Heart left ventricle (tissue), 16 donors: ENCODE data around the gene EIF6. TPM values are rescaled to one million over a fixed set of nuclear protein-coding genes. Genes with fewer than 3 reads are reported as not detected.
"Not testable (repeated sequence)": the region's sequence is repeated elsewhere in the genome, so short reads cannot be mapped to it uniquely, and the experiment has no call there.

Experiments used
- ATAC-seq, 4 donors: fragments of 200-7000 bp; cut with Tn5 transposase; one replicate each; pipeline ENCODE4 v1.9.1; 2020 to 2022; ENCODE audit warnings: moderate library complexity in 4 of 4, mild to moderate bottlenecking in 3 of 4, moderate number of reproducible peaks in 1 of 4
- DNase-seq, 5 donors: peaks; one replicate each; pipeline ENCODE4 v3.0.0-alpha.2; 2020
- H3K27ac ChIP-seq, 12 donors: fragments of 200-600 bp; sonication (generic) in 4 of 12; one replicate each; pipeline versions ENCODE4 v1.5.0 to v1.8.0; 2016 to 2022; ENCODE audit warnings: mild to moderate bottlenecking in 2 of 12
- H3K27me3 ChIP-seq, 9 donors: fragments of 200-600 bp; sonication (generic) in 2 of 9; one replicate each; pipeline versions ENCODE4 v1.5.1 to v1.8.0; 2016 to 2022; ENCODE audit warnings: mild to moderate bottlenecking in 3 of 9
- H3K36me3 ChIP-seq, 9 donors: fragments of 200-600 bp; sonication (generic) in 2 of 9; one replicate each; pipeline versions ENCODE4 v1.5.0 to v1.8.0; 2018 to 2022; ENCODE audit warnings: mild to moderate bottlenecking in 2 of 9
- H3K4me1 ChIP-seq, 12 donors: fragments of 200-600 bp; sonication (generic) in 4 of 12; one replicate each; pipeline versions ENCODE4 v1.5.0 to v1.8.0; 2016 to 2022; ENCODE audit warnings: mild to moderate bottlenecking in 3 of 12
- H3K4me3 ChIP-seq, 12 donors: fragments of 200-600 bp; sonication (generic) in 4 of 12; one replicate each; pipeline versions ENCODE4 v1.5.0 to v1.8.0; 2017 to 2022; ENCODE audit warnings: mild to moderate bottlenecking in 9 of 12, moderate library complexity in 4 of 12
- H3K9me3 ChIP-seq, 12 donors: fragments of 200-600 bp; sonication (generic) in 4 of 12; one replicate each; pipeline versions ENCODE4 v1.5.0 to v1.8.0; 2016 to 2022; ENCODE audit warnings: mild to moderate bottlenecking in 1 of 12
- CTCF ChIP-seq, 12 donors: fragments of 200-600 bp; sonication (generic) in 4 of 12; IDR thresholded peaks; one replicate each; pipeline versions ENCODE4 v1.5.0 to v1.8.0; 2018 to 2022; ENCODE audit warnings: antibody characterized with exemption in 12 of 12, mild to moderate bottlenecking in 5 of 12
- POLR2A ChIP-seq, 2 donors: fragments of 450-650 bp; IDR thresholded peaks; one replicate each; pipeline ENCODE4 v1.6.1; 2017; ENCODE audit warnings: antibody characterized with exemption in 2 of 2, mild to moderate bottlenecking in 2 of 2, moderate library complexity in 2 of 2
- WGBS, 4 donors: extraction: QIAGEN DNeasy Blood & Tissue Kit in 2 of 4; methylation state at CpG; one replicate each; pipeline versions ENCODE4 v1.1.5 to v1.1.7; 2013 to 2018; 5-methylcytosine and 5-hydroxymethylcytosine counted together
- intact Hi-C, 10 donors: fragments of 100-400 bp; cut with DNase I; formaldehyde crosslinking; loops; one replicate each; pipeline versions ENCODE4 v1.11.1 to v1.14.2; 2022
- polyA plus RNA-seq, 2 donors: library from polyadenylated mRNA; stranded (reverse); fragments of 200-250 nt; gene quantifications; one replicate each; pipeline ENCODE4 v1.2.3, GENCODE V29; 2013
- total RNA-seq, 9 donors: library from RNA; depleted of rRNA in 2 of 9; stranded (reverse); fragments of >200 nt in 2 of 9; fragmentation: NEBNext Ultra II Directional in 3 of 9; extraction: Animal tissue kit (Norgen Biotek cat#: 25700) in 3 of 9; gene quantifications; one replicate each; pipeline versions ENCODE4 v1.1.0 to v1.2.4, GENCODE V29; 2016 to 2023
- donor health status: ischemic (EF 13 %, LVEDD 7.1; RV severe dilation, severe dysfunction).
- donor health status: healthy with polysubstance abuse.
- donor health status: DM: no; HTN: yes; CAD: no.
- donor health status: DM: no; HTN: no; CAD: no.
- donor health status: ischemic (EF 25% LVEDD 6.9; RV normal size, moderate dysfunction).
- donor health status: ischemic (EF 25% LVEDD 5.7; RV mildly dilated, moderate dysfunction).
- donor health status: healthy.
- donor health status: DM: yes; HTN: yes; CAD: no.
- donor health status: ischemic (EF 35%, LVEDD 5.7; RV mildly dilated, moderate dysfunction).
- donor health status: nonischemic (EF 11% LVEDD 7.7; RV severe dilation, severe dysfunction).
- donor health status: DM: yes; HTN: yes; CAD: no.
- donor health status: PGD.
- donor health status: ischemic (EF 29% LVEDD 5.4; RV normal size, mild dysfunction).
- donor health status: nonischemic (EF 23%, LVEDD 6.1; RV moderate dilation, normal function).

EIF6 gene
- total and polyA plus RNA-seq, 11 donors, result 27.5 to 150 (median 42.1) TPM

DNA sequence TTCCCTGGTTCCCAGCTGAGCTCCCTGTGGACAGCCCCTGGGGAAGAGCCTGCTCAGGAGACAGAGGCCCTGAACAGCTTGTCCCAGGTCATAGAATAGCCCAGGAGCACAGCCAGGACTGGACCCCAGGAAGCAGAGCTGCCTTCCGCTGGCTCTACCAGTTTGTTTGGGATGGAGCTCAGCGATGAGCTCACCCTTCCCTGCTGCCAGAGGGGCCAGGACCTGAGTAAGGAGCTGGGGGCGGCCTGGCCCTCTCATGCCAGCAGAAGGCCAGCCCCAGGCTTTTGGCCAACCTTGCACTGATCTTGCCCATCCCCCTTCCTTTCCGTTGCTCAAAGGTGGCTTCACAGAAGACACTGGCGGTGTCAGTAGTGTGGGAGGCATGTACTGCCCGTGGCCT, 24.1 kb downstream of the EIF6 start:
- no peak for TF ChIP-seq CTCF (IDR thresholded peaks at IDR 0.05)
- no peak for TF ChIP-seq POLR2A (IDR thresholded peaks at IDR 0.05)
- Histone ChIP-seq H3K27me3 (no peaks in the 10 kb centered on the region), H3K4me3 (no peak overlapping the region), H3K27ac (no peak overlapping the region), H3K36me3 (peaks cover 0 to 13% (median 0%) of the 10 kb centered on the region in 9 donors), H3K9me3 (no peaks in the 10 kb centered on the region), H3K4me1 (peaks cover 0 to 25% (median 10%) of the 10 kb centered on the region in 12 donors)
- intact Hi-C loops, result loop anchor here in 3 of 10 donors (10.0 kb wide), 2 partner anchors 116 to 166 kb away; partner anchors contain the start of genes EDEM2 (in 2 of the 3) and TRPC4AP (in 1 of the 3)
- no peak for ATAC-seq
- DNase-seq, result no peak
- 91 to 100% (median 95%) methylated on average over 2 to 6 of the region's 6 CpGs for WGBS, 4 donors

- no peak overlapping the region for H3K27ac ChIP-seq
- 23 to 45% (median 35%) methylated on average over 8 of the region's 8 CpGs for WGBS, 4 donors
- intact Hi-C loops, result no loop called here
- TF ChIP-seq CTCF (IDR thresholded peaks at IDR 0.05) (no peak), POLR2A (IDR thresholded peaks at IDR 0.05) (no peak)
- DNase-seq, result no peak
- H3K4me3 ChIP-seq, result no peak overlapping the region
- ATAC-seq, result peak in 1 of 4 donors; percentile 39
- H3K9me3 ChIP-seq, result no peaks in the 10 kb centered on the region
- no peaks in the 10 kb centered on the region for H3K36me3 ChIP-seq
- H3K4me1 ChIP-seq, result peaks cover 0 to 12% (median 5%) of the 10 kb centered on the region in 12 donors
- H3K27me3 ChIP-seq, result no peaks in the 10 kb centered on the region
These were observed 27.2 kb downstream of the EIF6 start for GRCh38 chr20:35257175-35257909.

GRCh38 chr20:35254448-35254999, 30.0 kb downstream of the EIF6 start:
- peaks cover 0 to 12% (median 5%) of the 10 kb centered on the region in 12 donors for H3K4me1 ChIP-seq
- no peak for DNase-seq
- H3K36me3 ChIP-seq, result no peaks in the 10 kb centered on the region
- H3K27me3 ChIP-seq, result no peaks in the 10 kb centered on the region
- H3K27ac ChIP-seq, result no peak overlapping the region
- H3K9me3 ChIP-seq, result no peaks in the 10 kb centered on the region
- TF ChIP-seq POLR2A (IDR thresholded peaks at IDR 0.05) (no peak), CTCF (IDR thresholded peaks at IDR 0.05) (no peak)
- WGBS, 4 donors, result 90 to 97% (median 94%) methylated on average over 12 of the region's 12 CpGs
- intact Hi-C loops, result no loop called here
- no peak for ATAC-seq
- no peak overlapping the region for H3K4me3 ChIP-seq

DNA sequence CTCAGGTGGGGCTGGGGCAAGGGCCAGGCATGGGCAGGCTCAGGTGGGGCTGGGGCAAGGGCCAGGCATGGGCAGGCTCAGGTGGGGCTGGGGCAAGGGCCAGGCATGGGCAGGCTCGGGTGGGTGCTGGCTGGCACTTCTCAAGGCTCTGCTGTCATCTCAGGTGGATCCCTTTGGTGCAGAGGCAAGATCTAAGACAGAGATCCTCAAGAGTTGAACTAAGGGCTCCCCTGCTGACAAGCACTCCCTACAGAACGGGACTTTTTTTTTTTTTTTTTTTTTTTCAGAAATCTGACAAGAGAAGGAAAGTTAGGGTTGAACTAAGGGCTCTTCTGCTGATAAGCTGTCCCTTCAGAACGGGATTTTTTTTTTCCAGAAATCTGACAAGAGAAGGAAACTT, 31.6 kb downstream of the EIF6 start:
- Histone ChIP-seq H3K27ac (no peak overlapping the region), H3K4me1 (peaks cover 0 to 12% (median 5%) of the 10 kb centered on the region in 12 donors), H3K27me3 (no peaks in the 10 kb centered on the region), H3K9me3 (no peaks in the 10 kb centered on the region), H3K36me3 (no peaks in the 10 kb centered on the region), H3K4me3 (no peak overlapping the region)
- no peak for DNase-seq
- intact Hi-C loops, result no loop called here
- 75 to 94% (median 82%) methylated on average over 3 of the region's 3 CpGs for WGBS, 4 donors
- ATAC-seq, result no peak
- no peak for TF ChIP-seq POLR2A (IDR thresholded peaks at IDR 0.05)

GRCh38 chr20:35252598-35252997, 32.0 kb downstream of the EIF6 start:
- H3K27me3 ChIP-seq, intact Hi-C loops, DNase-seq, H3K4me3 ChIP-seq, H3K36me3 ChIP-seq, H3K4me1 ChIP-seq, ATAC-seq, H3K9me3 ChIP-seq, H3K27ac ChIP-seq: not testable (repeated sequence)
- 80 to 100% (median 98%) methylated on average over 1 to 2 of the region's 2 CpGs for WGBS, 4 donors
